ENCODE measurements around the gene CLCNKB.

CLCNKB gene

DNA sequence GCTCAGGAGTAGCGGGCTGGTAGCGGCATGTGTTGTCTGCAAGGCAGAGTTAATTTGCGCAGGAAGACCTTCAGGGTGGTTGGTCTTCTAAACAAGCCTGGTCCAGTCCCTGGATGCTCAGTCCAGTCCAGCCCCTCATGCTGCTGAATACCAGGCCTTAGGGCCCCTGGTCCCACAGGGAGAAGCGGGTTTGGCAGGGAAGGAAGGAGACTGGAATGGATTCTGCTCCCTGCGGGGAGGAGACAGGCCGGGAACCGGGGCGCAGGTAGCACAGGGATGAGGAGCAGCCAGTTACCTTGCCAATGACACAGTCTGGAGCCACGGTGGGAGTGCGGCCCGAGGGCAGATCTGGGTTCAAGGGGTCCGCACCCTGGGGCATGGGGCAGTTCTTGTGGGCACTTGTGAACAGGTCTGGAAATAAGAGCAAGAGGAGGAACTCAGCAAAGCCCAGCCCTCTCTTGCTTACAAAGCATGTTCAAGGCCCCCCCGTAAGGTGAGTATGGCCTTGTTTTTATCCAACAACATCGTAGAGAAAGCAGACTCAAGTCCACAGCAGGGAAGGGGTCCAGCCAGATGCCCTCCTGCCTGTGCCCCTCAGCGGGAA is 19.7 kb downstream of the CLCNKB start:
- Histone ChIP-seq H3K9me3 (ENCODE audit: insufficient read depth, low read depth, low read length) (no peaks in the 10 kb centered on the region), H3K9ac (ENCODE audit: low read depth, low read length) (no peak overlapping the region), H3K27me3 (ENCODE audit: insufficient read depth, low read length) (peaks cover 4% of the 10 kb centered on the region; the same call in 1 of the 2 replicates), H3K4me1 (ENCODE audit: insufficient read depth, low read length) (peaks cover 12% of the 10 kb centered on the region; the same call in 1 of the 2 replicates), H3K36me3 (ENCODE audit: insufficient read depth, low read length) (no peaks in the 10 kb centered on the region), H3K4me3 (ENCODE audit: low read length) (no peak overlapping the region), H3K27ac (ENCODE audit: low read depth, low read length) (no peak overlapping the region)
- 89% methylated on average over 15 of the region's 15 CpGs for WGBS

- 55% methylated on average over 9 of the region's 9 CpGs for WGBS
- peaks cover 12% of the 10 kb centered on the region; the same call in 1 of the 2 replicates for H3K4me1 ChIP-seq (ENCODE audit: insufficient read depth, low read length)
Observed at GRCh38 chr1:16063921-16064320, 20.3 kb downstream of the CLCNKB start.

DNA sequence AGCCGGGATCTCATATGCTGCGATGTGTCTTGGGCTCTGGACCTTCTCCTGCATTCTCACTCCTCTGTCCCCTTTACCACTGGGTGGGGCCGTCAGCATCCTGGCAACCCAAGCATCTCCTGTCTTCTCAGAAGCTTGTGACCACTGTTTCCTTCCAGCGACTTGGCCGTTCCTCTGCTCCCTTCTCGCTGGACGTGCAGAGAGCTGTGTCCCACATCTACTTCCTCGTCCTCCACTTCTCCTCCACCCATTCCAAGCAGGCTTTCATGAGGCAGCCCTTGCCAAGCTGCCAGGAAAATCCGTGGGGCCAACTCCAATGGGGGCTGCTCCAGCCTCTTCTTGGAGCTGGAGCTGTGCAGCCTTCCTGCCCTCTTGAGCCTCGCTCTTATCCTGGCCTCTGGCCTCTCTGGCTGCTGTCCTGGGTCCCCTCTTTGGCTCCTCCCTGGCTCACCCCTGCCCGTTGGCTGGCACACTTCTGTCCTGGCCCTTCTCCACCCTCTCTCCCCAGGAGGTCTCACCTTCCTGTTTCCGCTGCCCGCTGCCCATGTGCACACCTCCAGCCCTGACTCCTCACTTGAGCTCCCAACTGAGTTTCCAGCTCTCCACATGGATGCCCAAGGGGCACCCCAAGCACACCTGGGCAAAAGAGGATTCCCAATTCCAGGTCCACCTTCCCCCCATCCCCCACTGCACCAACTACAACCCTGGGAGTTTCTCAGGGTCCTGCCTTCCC is 21.1 kb downstream of the CLCNKB start:
- Histone ChIP-seq H3K4me1 (ENCODE audit: insufficient read depth, low read length) (peaks cover 12% of the 10 kb centered on the region; the same call in 1 of the 2 replicates), H3K4me3 (ENCODE audit: low read length) (no peak overlapping the region), H3K27me3 (ENCODE audit: insufficient read depth, low read length) (peaks cover 4% of the 10 kb centered on the region; the same call in 1 of the 2 replicates), H3K9ac (ENCODE audit: low read depth, low read length) (no peak overlapping the region), H3K27ac (ENCODE audit: low read depth, low read length) (no peak overlapping the region), H3K36me3 (ENCODE audit: insufficient read depth, low read length) (no peaks in the 10 kb centered on the region), H3K9me3 (ENCODE audit: insufficient read depth, low read depth, low read length) (no peaks in the 10 kb centered on the region)
- WGBS: 81% methylated on average over 13 of the region's 13 CpGs

More at GRCh38 chr1:16063921-16064320, 20.3 kb downstream of the CLCNKB start:
- H3K4me3 ChIP-seq (ENCODE audit: low read length): no peak overlapping the region
- H3K27me3 ChIP-seq (ENCODE audit: insufficient read depth, low read length): peaks cover 4% of the 10 kb centered on the region; the same call in 1 of the 2 replicates
- H3K36me3 ChIP-seq (ENCODE audit: insufficient read depth, low read length): no peaks in the 10 kb centered on the region
- H3K9ac ChIP-seq (ENCODE audit: low read depth, low read length): no peak overlapping the region
- no peaks in the 10 kb centered on the region for H3K9me3 ChIP-seq (ENCODE audit: insufficient read depth, low read depth, low read length)
- no peak overlapping the region for H3K27ac ChIP-seq (ENCODE audit: low read depth, low read length)

DNA sequence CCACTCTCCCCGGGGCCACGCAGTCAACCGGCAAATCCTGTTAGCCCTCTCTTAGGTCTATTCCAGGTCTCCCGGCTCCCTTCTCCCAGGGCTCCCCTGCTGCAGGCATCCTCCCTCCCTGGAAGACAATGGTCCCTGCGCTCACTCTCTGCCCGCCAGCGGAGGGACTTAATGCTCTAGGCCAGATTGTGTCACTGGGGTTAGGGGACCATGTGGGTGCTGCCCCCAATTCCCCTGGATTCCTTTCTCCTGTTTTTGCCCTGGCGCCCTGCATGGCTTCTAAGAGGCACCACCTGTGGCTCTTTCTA is 21.6 kb downstream of the CLCNKB start:
- H3K9ac ChIP-seq (ENCODE audit: low read depth, low read length): no peak overlapping the region

DNA sequence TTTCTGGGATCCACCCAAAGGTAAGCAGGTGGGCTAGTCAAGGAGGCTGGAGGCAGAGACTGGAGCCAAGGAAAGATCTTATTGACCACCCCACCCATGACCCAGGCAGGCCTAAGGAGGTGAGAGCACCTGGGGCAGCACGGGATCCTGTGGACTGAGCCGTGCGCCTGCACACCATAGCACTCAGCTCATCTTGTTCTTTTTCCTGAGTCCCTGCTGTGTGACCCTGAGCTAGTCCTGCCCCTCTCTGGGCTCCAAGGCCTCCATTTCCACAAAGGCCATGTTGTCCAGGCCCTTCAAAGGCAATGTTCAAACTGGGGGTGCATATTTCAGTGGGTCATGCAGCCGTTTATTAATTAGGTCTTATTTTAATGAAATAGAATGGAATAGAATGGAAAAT is 22.7 kb downstream of the CLCNKB start:
- Histone ChIP-seq H3K4me1 (ENCODE audit: insufficient read depth, low read length) (peaks cover 12% of the 10 kb centered on the region; the same call in 1 of the 2 replicates), H3K4me3 (ENCODE audit: low read length) (no peak overlapping the region), H3K27ac (ENCODE audit: low read depth, low read length) (no peak overlapping the region), H3K27me3 (ENCODE audit: insufficient read depth, low read length) (peaks cover 5% of the 10 kb centered on the region), H3K9ac (ENCODE audit: low read depth, low read length) (no peak overlapping the region), H3K36me3 (ENCODE audit: insufficient read depth, low read length) (no peaks in the 10 kb centered on the region), H3K9me3 (ENCODE audit: insufficient read depth, low read depth, low read length) (no peaks in the 10 kb centered on the region)
- 95% methylated on average over 4 of the region's 4 CpGs for WGBS

More for the DNA sequence above, 21.6 kb downstream of the CLCNKB start:
- Histone ChIP-seq H3K27ac (ENCODE audit: low read depth, low read length) (no peak overlapping the region), H3K27me3 (ENCODE audit: insufficient read depth, low read length) (peaks cover 4% of the 10 kb centered on the region; the same call in 1 of the 2 replicates), H3K4me1 (ENCODE audit: insufficient read depth, low read length) (peaks cover 12% of the 10 kb centered on the region; the same call in 1 of the 2 replicates), H3K4me3 (ENCODE audit: low read length) (no peak overlapping the region), H3K9me3 (ENCODE audit: insufficient read depth, low read depth, low read length) (no peaks in the 10 kb centered on the region), H3K36me3 (ENCODE audit: insufficient read depth, low read length) (no peaks in the 10 kb centered on the region)
- 73% methylated on average over 8 of the region's 8 CpGs for WGBS

DNA sequence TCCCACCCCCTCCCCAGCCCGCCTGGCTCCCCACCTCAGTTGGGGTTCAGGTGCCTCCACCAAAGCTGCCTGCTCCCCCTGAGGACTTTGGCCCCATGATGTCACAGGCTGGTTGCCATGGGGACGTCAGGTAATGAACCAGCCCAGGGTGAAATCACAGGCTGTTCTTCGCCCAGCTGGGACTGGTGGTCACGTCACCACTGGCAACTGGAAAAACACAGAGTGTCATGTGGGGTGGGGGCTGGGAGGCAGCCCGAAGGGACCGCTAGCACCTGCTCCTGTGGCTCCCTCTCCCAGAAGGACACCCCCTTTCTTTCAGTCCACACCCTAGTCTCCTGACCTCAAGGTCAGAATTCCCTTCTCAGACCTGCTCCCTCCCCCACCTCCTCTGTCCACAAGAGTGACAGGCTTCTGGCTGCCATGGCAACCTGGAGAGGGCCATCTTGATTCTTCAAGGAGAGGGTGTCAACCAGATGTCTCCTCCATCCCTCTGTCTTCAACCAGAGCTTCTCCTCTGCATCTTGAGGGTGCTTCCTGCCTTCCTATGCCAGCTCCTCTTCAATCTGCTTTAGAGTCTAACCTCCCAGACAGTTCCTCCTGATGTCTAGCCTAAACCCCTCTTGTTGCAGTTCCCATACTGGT is 23.7 kb downstream of the CLCNKB start:
- Histone ChIP-seq H3K27ac (ENCODE audit: low read depth, low read length) (no peak overlapping the region), H3K36me3 (ENCODE audit: insufficient read depth, low read length) (no peaks in the 10 kb centered on the region), H3K9ac (ENCODE audit: low read depth, low read length) (no peak overlapping the region), H3K4me3 (ENCODE audit: low read length) (no peak overlapping the region), H3K27me3 (ENCODE audit: insufficient read depth, low read length) (peaks cover 12% of the 10 kb centered on the region), H3K4me1 (ENCODE audit: insufficient read depth, low read length) (peaks cover 12% of the 10 kb centered on the region; the same call in 1 of the 2 replicates), H3K9me3 (ENCODE audit: insufficient read depth, low read depth, low read length) (no peaks in the 10 kb centered on the region)
- WGBS: 79% methylated on average over 6 of the region's 6 CpGs

DNA sequence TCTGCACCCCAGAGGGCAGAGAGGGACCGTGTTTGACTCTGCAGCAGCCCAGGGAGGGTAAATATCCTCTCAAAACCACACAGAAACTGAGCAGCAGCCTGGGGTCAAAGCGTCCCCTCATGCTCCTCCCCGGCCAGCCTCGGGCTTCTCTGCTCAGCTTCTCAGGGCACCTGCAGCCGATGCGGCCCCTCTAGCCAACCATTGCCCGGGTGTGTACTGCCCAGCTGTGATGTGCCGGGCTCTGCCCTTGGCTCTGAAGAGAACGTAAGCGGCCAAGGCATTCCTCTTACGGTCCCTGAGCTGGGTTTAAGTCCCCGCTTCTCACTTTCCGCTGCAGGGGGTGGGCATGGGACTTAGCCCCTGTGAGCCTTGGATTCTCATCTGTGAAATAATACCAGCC is 24.4 kb downstream of the CLCNKB start:
- Histone ChIP-seq H3K27ac (ENCODE audit: low read depth, low read length) (no peak overlapping the region), H3K4me1 (ENCODE audit: insufficient read depth, low read length) (peaks cover 12% of the 10 kb centered on the region; the same call in 1 of the 2 replicates), H3K9me3 (ENCODE audit: insufficient read depth, low read depth, low read length) (no peaks in the 10 kb centered on the region), H3K36me3 (ENCODE audit: insufficient read depth, low read length) (no peaks in the 10 kb centered on the region), H3K4me3 (ENCODE audit: low read length) (no peak overlapping the region), H3K9ac (ENCODE audit: low read depth, low read length) (no peak overlapping the region), H3K27me3 (ENCODE audit: insufficient read depth, low read length) (peaks cover 18% of the 10 kb centered on the region)
- WGBS: 86% methylated on average over 13 of the region's 13 CpGs

GRCh38 chr1:16068356-16069270 is 25.0 kb downstream of the CLCNKB start:
- Histone ChIP-seq H3K27ac (ENCODE audit: low read depth, low read length) (no peak overlapping the region), H3K27me3 (ENCODE audit: insufficient read depth, low read length) (peaks cover 24% of the 10 kb centered on the region), H3K9ac (ENCODE audit: low read depth, low read length) (no peak overlapping the region), H3K9me3 (ENCODE audit: insufficient read depth, low read depth, low read length) (no peaks in the 10 kb centered on the region), H3K4me1 (ENCODE audit: insufficient read depth, low read length) (peaks cover 11% of the 10 kb centered on the region; the same call in 1 of the 2 replicates), H3K4me3 (ENCODE audit: low read length) (no peak overlapping the region), H3K36me3 (ENCODE audit: insufficient read depth, low read length) (no peaks in the 10 kb centered on the region)
- WGBS: 68% methylated on average over 11 of the region's 11 CpGs

GRCh38 chr1:16070640-16071355 is 27.2 kb downstream of the CLCNKB start:
- WGBS: 96% methylated on average over 8 of the region's 9 CpGs
- Histone ChIP-seq H3K36me3 (ENCODE audit: insufficient read depth, low read length) (no peaks in the 10 kb centered on the region), H3K27ac (ENCODE audit: low read depth, low read length) (no peak overlapping the region), H3K27me3 (ENCODE audit: insufficient read depth, low read length) (peaks cover 40% of the 10 kb centered on the region), H3K4me3 (ENCODE audit: low read length) (no peak overlapping the region), H3K4me1 (ENCODE audit: insufficient read depth, low read length) (0 out of 2 replicates have a peak, but pooled peaks cover 6% of the 10 kb centered on the region), H3K9ac (ENCODE audit: low read depth, low read length) (no peak overlapping the region), H3K9me3 (ENCODE audit: insufficient read depth, low read depth, low read length) (no peaks in the 10 kb centered on the region)

DNA sequence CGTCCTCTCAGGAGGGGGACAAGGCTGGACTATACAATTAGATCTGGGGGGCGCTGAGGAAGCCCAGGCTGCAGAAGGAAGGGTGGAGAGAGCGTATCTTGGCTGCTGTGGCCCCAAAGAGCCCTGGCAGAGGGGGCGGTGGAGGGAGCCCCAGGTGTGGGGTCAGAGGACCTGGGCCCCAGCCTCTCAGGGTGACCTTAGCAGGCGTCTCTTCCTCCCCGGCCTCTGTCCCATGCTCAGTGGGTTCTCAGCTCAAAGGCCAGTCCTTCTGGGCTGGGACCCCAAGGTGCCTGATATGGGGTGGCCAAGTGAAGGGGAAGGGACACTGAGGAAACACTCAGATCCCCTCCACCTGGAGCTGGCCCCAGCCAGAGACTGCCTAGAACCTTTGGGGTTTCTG is 28.0 kb downstream of the CLCNKB start:
- Histone ChIP-seq H3K27me3 (ENCODE audit: insufficient read depth, low read length) (peaks cover 47% of the 10 kb centered on the region), H3K4me3 (ENCODE audit: low read length) (no peak overlapping the region), H3K27ac (ENCODE audit: low read depth, low read length) (no peak overlapping the region), H3K9me3 (ENCODE audit: insufficient read depth, low read depth, low read length) (no peaks in the 10 kb centered on the region), H3K4me1 (ENCODE audit: insufficient read depth, low read length) (0 out of 2 replicates have a peak, but pooled peaks cover 6% of the 10 kb centered on the region), H3K9ac (ENCODE audit: low read depth, low read length) (no peak overlapping the region), H3K36me3 (ENCODE audit: insufficient read depth, low read length) (no peaks in the 10 kb centered on the region)
- WGBS: 86% methylated on average over 6 of the region's 6 CpGs
